Thyroid gland (tissue), 4 donors: ENCODE results near the gene TRPM2.

Source experiments
- POLR2A ChIP-seq, 2 donors: fragments of 450-650 bp; IDR thresholded peaks; one replicate each; pipeline ENCODE4 v1.6.1; 2017; ENCODE audit warnings: antibody characterized with exemption in 2 of 2, mild to moderate bottlenecking in 2 of 2, moderate library complexity in 1 of 2
- TF ChIP-seq, protein P1 (sequence below), 6 experiments: fragments of 200-600 bp in 3 of 6; fragments of 450-650 bp in 3 of 6; sonication (generic) in 3 of 6; IDR thresholded peaks; one replicate each; pipeline ENCODE4 v1.5.1; 2016 to 2019; ENCODE audit warnings: antibody characterized with exemption in 6 of 6, mild to moderate bottlenecking in 2 of 6, inconsistent platforms in 1 of 6, moderate library complexity in 1 of 6

DNA sequence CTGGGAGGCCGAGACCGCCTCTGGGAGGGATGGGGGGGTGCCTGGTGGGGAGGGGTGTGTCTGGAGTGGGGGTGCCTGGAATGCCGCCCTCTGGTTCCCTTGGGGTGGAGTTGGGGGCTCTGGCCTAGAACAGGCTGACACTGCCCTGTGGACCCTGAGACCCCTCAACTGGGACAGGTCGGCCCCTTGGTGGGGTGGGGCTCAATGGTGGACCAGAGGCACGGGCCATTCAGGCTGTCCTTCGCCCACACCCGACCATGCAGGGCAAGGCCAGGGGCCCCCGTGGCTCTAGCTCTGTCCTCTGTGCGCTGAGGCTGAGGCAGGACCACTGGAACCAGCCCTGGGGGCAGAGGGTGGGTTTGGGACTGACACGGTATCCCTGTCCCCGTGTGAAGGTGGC, 38.9 kb upstream of the TRPM2 start:
- TF ChIP-seq, protein P1, sequence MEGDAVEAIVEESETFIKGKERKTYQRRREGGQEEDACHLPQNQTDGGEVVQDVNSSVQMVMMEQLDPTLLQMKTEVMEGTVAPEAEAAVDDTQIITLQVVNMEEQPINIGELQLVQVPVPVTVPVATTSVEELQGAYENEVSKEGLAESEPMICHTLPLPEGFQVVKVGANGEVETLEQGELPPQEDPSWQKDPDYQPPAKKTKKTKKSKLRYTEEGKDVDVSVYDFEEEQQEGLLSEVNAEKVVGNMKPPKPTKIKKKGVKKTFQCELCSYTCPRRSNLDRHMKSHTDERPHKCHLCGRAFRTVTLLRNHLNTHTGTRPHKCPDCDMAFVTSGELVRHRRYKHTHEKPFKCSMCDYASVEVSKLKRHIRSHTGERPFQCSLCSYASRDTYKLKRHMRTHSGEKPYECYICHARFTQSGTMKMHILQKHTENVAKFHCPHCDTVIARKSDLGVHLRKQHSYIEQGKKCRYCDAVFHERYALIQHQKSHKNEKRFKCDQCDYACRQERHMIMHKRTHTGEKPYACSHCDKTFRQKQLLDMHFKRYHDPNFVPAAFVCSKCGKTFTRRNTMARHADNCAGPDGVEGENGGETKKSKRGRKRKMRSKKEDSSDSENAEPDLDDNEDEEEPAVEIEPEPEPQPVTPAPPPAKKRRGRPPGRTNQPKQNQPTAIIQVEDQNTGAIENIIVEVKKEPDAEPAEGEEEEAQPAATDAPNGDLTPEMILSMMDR (IDR thresholded peaks at IDR 0.05): no peak
- TF ChIP-seq POLR2A (IDR thresholded peaks at IDR 0.05): no peak
